Measurements from ENCODE around the gene SURF6. TPM values are rescaled to one million over a fixed set of nuclear protein-coding genes. Genes with fewer than 3 reads are reported as not detected.

Gene SURF6
- total RNA-seq, 2 experiments from 2014 or later: 24.9 to 28.3 TPM

GRCh38 chr9:133309608-133310007 is 26.4 kb downstream of the SURF6 start:
- H3K4me3 Mint-ChIP-seq: no peak overlapping the region

GRCh38 chr9:133307301-133307700 is 28.7 kb downstream of the SURF6 start:
- DNase-seq (no peak), ATAC-seq (no peak)
- POLR2A ChIA-PET: no interaction called here
- intact Hi-C loops (cut with micrococcal nuclease): no loop called here
- Mint-ChIP-seq H3K27me3 (peaks cover 10% of the 10 kb centered on the region), H3K4me1 (ENCODE audit: low read depth) (no peaks in the 10 kb centered on the region), H3K4me3 (no peak overlapping the region), H3K36me3 (ENCODE audit: low read depth) (no peaks in the 10 kb centered on the region), H3K27ac (no peak overlapping the region), H3K9me3 (no peaks in the 10 kb centered on the region)
- CTCF ChIA-PET: no interaction called here
- TF ChIP-seq CTCF (IDR thresholded peaks at IDR 0.05): no peak

More at GRCh38 chr9:133309608-133310007, 26.4 kb downstream of the SURF6 start:
- Mint-ChIP-seq H3K36me3 (ENCODE audit: low read depth) (no peaks in the 10 kb centered on the region), H3K27me3 (peaks cover 10% of the 10 kb centered on the region), H3K4me1 (ENCODE audit: low read depth) (no peaks in the 10 kb centered on the region), H3K9me3 (no peaks in the 10 kb centered on the region), H3K27ac (no peak overlapping the region)
- ChIA-PET CTCF (interaction anchor here (1.0 kb wide), 1 partner anchor 21 kb away, joined by 3 read pairs; no protein-coding TSS in a partner anchor), POLR2A (no interaction called here)
- DNase-seq: no peak
- ATAC-seq: no peak
- intact Hi-C loops (cut with micrococcal nuclease): no loop called here
- no peak for TF ChIP-seq CTCF (IDR thresholded peaks at IDR 0.05)

- Mint-ChIP-seq H3K36me3 (ENCODE audit: low read depth) (no peaks in the 10 kb centered on the region), H3K27me3 (peaks cover 10% of the 10 kb centered on the region), H3K27ac (no peak overlapping the region), H3K4me1 (ENCODE audit: low read depth) (no peaks in the 10 kb centered on the region), H3K9me3 (no peaks in the 10 kb centered on the region), H3K4me3 (no peak overlapping the region)
- DNase-seq (no peak), ATAC-seq (no peak)
- intact Hi-C loops (cut with micrococcal nuclease): no loop called here
- ChIA-PET CTCF (no interaction called here), POLR2A (interaction anchor here (0.6 to 0.7 kb wide), 2 partner anchors 156 to 842 kb away, joined by 3 to 6 read pairs; no protein-coding TSS in a partner anchor)
- TF ChIP-seq CTCF (IDR thresholded peaks at IDR 0.05): no peak
Observed at GRCh38 chr9:133306242-133307204, 29.5 kb downstream of the SURF6 start.

- ATAC-seq: no peak
- CTCF ChIA-PET: no interaction called here
- Mint-ChIP-seq H3K9me3 (no peaks in the 10 kb centered on the region), H3K36me3 (ENCODE audit: low read depth) (no peaks in the 10 kb centered on the region), H3K27me3 (peaks cover 10% of the 10 kb centered on the region), H3K27ac (no peak overlapping the region), H3K4me1 (ENCODE audit: low read depth) (no peaks in the 10 kb centered on the region), H3K4me3 (no peak overlapping the region)
- DNase-seq: no peak
- no peak for TF ChIP-seq CTCF (IDR thresholded peaks at IDR 0.05)
- intact Hi-C loops (cut with micrococcal nuclease): no loop called here
- POLR2A ChIA-PET: interaction anchor here (0.6 to 0.7 kb wide), 2 partner anchors 155 to 843 kb away, joined by 3 to 6 read pairs; no protein-coding TSS in a partner anchor
Observed at GRCh38 chr9:133305731-133306130, 30.3 kb downstream of the SURF6 start.

Measured in activated CD8-positive, alpha-beta T cell treated with anti-CD3 and anti-CD28 coated beads for 36 hours (primary cell).